ENCODE data around the gene YBX2.
"Not testable (repeated sequence)": the region's sequence is repeated elsewhere in the genome, so short reads cannot be mapped to it uniquely, and the experiment has no call there.

Gene YBX2

DNA sequence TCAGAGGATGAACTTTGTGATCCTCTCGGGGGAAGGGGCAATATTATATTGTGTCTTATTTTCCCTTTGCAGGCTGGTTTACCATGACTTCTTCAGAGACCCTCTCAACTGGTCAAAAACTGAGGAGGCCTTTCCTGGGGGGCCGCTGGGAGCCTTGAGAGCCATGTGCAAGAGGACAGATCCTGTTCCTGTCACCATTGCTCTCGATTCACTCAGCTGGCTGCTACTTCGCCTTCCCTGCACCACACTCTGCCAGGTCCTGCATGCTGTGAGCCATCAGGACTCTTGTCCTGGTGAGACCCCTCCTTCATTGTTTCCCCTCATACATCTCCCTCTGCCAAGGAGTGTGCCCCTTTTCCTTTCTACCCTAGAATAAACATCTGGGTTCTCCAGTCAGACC lies 39.9 kb downstream of the YBX2 start:
- in situ Hi-C loops (cut with MboI; ENCODE audit: low pct_unique_long_range_greater_than_20kb, low sequenced_read_pairs), result no loop called here
- no peak for DNase-seq

DNA sequence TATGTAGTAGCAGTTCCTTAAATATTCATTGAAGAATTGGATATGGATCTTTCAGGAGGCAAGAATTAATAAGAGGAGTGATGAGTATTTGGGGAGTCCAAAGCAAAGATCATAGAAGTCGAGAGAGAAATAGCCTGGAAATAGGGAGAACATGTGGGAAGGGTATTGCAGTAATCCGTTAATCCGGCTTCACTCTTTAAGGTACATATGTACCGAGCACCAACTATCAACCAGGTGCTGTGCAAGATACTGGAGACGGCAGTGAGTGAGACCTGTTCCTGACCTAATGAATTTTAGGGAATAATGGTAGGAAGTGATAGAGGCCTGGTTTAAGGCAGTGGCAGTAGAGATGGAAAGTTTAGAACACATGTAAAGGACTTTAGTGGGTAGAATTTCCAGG lies 41.4 kb downstream of the YBX2 start:
- in situ Hi-C loops (cut with MboI; ENCODE audit: low pct_unique_long_range_greater_than_20kb, low sequenced_read_pairs), result no loop called here
- DNase-seq, result no peak

DNA sequence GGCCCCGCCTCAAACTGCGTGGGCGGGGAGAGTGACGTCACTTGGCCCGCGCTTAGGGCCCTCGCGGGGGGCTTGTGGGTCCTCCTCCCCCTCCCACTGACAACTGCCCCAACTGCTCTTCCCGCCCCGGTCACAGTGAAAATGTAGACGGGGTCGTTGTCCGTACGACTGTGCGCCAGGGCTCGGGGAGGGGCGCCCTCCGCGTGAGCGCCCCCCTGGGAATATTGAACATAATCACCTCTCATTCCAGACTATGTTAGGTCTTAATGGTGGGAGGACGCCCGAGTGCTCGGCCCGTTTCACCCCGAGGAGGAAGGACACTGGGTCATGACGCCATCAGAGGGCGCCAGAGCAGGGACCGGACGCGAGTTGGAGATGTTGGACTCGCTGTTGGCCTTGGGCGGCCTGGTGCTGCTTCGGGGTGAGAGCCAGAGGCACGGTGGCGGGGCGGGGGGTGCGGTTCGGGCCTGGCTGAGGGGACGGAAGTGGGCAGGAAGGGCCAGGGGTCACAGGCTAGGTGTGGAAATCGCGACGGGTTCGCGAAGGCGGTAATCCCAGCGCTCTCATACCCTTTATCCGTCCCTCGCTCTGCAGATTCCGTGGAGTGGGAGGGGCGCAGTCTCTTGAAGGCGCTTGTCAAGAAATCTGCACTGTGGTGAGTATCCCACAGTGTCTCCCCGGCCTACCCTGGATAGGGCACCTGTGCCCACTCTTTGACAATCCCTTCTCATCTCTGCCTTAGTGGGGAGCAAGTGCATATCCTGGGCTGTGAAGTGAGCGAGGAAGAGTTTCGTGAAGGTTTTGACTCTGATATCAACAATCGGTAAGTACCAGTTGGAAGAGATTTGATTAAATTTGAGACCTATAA lies 42.0 kb downstream of the YBX2 start, which contains the start of gene ELP5:
ELP5 (plus strand) TSS at position 40 of the 868 bp plus-strand sequence; CDS start at position 376, 336 bp downstream.
- in situ Hi-C loops (cut with MboI; ENCODE audit: low pct_unique_long_range_greater_than_20kb, low sequenced_read_pairs), result no loop called here
- peak; percentile 99 for DNase-seq

GRCh38 chr17:7251661-7252175 lies 42.7 kb downstream of the YBX2 start, which contains the start of gene CTDNEP1:
TSS of gene CTDNEP1 (minus strand) at chr17:7251734. CDS start at chr17:7251296, 438 bp downstream.
- in situ Hi-C loops (cut with MboI; ENCODE audit: low pct_unique_long_range_greater_than_20kb, low sequenced_read_pairs), result no loop called here

DNA sequence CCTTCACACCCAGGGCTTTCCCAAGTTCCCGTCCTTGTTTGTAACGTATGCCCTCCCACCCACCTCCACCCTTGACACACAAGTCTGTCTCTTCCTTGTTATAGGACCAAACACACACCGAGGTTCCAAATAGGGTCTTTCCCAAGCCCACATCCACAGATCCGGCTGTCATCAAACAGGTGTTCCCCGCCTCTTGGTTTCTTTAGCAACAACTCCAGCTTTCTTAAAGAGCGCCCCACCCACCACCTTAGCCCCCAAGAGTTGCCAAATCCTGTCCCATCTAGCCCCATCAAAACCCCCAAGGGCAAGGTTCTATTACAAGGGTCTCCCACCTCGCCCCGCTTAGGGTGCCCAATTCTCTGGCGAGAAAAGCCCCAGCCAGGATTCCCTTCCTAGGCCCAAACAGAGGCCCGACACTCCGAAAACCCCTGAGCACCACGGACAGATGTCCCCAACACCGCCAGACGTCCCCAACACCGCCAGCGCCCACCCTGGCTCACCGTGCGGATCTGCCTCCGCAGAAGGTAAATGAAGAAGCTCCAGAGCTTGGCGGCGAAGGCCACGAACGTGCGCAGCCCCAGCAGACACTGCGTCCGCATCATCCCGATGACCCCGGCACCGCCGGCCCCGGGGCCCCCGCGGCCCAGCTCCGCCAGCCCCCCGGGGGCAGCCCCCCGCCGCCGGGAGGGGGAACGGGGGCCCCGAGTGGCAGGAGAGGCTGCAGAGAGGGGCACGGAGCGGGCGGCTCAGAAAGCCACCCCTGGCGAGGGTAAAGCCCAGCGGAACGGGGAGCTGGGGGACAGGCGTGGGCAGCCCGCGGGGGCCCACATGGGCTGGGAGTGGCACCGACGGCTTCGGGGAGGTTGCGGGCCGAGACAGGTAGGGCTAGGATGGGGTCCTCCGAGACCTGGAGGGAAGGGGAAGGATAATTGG lies 43.5 kb downstream of the YBX2 start:
- DNase-seq, result no peak
- in situ Hi-C loops (cut with MboI; ENCODE audit: low pct_unique_long_range_greater_than_20kb, low sequenced_read_pairs), result no loop called here

More at GRCh38 chr17:7251661-7252175, 42.7 kb downstream of the YBX2 start, which contains the start of gene CTDNEP1:
- no peak for DNase-seq

GRCh38 chr17:7249830-7250229 lies 44.6 kb downstream of the YBX2 start:
- DNase-seq, result peak; percentile 49
- in situ Hi-C loops (cut with MboI; ENCODE audit: low pct_unique_long_range_greater_than_20kb, low sequenced_read_pairs), result no loop called here

DNA sequence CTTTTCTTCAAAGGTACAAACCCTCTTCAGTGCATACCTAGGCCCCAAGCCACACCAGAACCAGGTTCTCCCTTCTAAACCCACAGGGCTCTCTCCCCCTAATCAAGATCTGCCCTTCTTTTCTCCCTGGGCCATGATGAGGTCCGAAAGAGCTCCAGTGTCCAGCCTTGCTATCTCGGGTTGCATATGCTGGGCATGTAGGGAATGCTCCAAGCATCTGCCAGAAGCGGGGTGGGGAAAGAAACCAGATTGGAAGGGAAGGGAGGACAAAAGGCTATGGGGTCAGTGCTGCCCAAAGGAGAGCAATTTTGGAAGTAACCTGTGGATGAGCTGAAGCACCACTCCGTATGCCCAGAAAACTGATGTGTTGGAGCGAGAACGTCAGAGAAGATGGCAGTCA lies 45.2 kb downstream of the YBX2 start:
- no peak for DNase-seq
- in situ Hi-C loops (cut with MboI; ENCODE audit: low pct_unique_long_range_greater_than_20kb, low sequenced_read_pairs), result no loop called here

- in situ Hi-C loops (cut with MboI; ENCODE audit: low pct_unique_long_range_greater_than_20kb, low sequenced_read_pairs), result no loop called here
These were observed 45.6 kb downstream of the YBX2 start for GRCh38 chr17:7248796-7249195.

DNA sequence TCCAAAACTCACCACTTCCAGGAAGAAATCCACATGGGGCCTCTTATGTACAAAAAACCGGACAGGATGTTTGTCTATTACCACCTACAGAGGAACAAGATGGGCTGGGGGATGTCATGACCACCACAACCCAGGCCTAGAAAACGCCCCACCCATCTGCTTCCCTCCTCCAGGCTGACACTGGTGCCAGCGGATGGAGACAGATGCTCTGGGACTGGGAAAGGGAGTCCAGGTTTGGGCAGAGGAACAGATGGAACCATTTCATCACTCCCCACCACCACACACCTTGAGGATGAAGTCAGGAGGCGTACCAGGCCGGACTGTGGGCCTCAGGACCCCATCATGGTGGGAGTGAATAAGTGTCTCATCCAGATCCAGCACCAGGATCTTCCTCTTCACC lies 47.7 kb downstream of the YBX2 start:
- in situ Hi-C loops (cut with MboI; ENCODE audit: low pct_unique_long_range_greater_than_20kb, low sequenced_read_pairs), result no loop called here
- no peak for DNase-seq

More at GRCh38 chr17:7248796-7249195, 45.6 kb downstream of the YBX2 start:
- DNase-seq, result no peak

- DNase-seq; in situ Hi-C loops (cut with MboI; ENCODE audit: low pct_unique_long_range_greater_than_20kb, low sequenced_read_pairs): not testable (repeated sequence)
These were observed 50.6 kb downstream of the YBX2 start for GRCh38 chr17:7243838-7244237.

DNA sequence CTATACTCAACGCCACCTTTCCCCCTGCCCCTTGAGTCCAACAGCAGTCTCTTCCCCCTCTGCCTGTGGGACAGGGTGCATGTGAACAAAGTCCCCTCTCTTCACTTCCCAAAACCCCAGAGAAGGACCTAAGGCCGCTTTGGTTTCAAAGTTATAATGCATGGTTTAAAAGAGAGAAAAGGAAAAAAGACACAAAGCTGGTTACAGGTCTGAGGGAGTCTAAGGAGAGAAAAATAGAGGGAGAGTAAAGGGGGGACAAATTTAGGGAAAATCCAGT lies 51.0 kb downstream of the YBX2 start:
- in situ Hi-C loops (cut with MboI; ENCODE audit: low pct_unique_long_range_greater_than_20kb, low sequenced_read_pairs), result no loop called here
- DNase-seq, result no peak

DNA sequence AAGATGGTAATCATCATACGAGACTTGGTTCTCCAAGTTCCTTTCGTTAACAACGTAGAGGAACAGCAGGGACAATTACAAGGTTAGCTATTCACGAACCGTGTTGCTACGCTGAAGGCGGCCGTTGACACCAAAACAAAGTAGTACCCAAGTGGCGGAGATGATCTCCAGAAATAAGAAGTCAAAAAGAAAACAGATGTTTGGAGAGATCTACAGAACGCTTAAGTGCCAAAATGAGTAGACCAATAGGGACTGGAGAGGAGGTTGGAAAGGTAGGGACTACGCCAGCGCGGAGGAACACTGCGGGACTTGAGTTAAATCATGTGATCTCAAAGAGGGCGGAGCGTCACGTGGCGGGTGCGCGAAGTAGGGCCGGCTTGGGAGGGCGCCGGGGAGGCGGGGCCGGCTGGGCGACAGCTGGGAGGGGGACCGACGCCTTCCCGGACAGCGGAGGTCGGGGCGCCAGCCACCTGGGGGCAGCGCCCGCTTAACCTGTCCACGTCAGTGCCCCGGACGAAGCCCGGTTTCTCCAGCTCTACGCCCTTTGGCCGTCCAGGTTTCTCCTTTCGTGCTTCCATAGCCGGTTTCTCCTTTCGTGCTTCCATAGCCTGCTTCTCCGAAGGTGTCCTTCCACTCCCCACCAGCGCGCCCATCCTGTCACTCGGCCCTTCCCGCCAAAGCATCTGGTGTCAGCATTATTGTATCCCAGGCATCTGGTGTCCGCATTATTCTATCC lies 51.6 kb downstream of the YBX2 start:
- peak; percentile 95 for DNase-seq
- in situ Hi-C loops (cut with MboI; ENCODE audit: low pct_unique_long_range_greater_than_20kb, low sequenced_read_pairs), result no loop called here

DNA sequence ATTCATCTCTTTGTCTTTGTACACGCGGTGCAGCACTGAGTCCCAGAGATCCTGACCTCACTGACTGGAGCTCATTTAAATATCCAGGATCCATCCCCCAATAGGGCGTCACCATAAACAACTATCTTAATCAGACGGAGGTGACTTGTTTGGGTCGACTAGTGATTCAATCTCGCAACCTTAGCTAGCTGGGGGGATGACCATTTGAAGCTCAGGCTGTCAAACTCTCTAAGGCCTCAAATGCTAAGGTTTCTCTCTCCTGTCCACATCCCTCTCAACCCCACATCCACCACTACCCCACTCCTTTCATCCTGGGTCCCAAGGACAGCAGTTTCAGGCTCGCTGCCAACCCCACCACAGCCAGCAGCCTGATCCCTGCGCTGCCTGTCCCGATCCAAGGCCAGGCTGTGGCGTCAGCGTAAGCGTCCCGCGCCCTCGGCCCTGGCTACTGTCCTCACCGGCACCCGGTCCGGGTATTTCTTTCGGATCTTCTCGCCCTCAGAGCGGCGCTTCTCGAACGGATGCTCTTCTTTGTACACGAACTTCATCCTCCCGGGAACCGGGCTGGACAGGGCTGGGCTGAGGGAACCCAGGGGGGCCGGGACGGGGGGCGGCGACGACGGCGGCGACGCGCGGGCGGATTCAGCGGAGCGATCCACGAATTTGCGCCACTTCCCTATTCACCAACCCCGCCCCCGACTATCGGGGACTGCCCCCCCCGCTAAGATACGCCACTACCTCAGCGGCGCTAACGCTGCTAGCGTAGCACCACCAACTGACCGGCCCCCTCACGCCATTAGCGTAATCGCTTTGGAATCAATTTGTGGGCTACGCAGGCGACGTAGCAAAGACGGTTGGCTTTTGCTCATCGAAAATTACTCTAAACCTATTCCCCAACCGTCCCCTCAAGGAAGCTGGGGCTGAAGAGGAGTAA lies 52.4 kb downstream of the YBX2 start, which contains the start of gene GABARAP:
GABARAP (minus strand) TSS at position 667 of the 934 bp plus-strand sequence; CDS start at position 548, 119 bp downstream.
- in situ Hi-C loops (cut with MboI; ENCODE audit: low pct_unique_long_range_greater_than_20kb, low sequenced_read_pairs), result no loop called here
- peak; percentile 95 for DNase-seq

- in situ Hi-C loops (cut with MboI; ENCODE audit: low pct_unique_long_range_greater_than_20kb, low sequenced_read_pairs), result no loop called here
- no peak for DNase-seq
These were observed 53.2 kb downstream of the YBX2 start for GRCh38 chr17:7241090-7241733.

GRCh38 chr17:7240375-7240774 lies 54.1 kb downstream of the YBX2 start:
- DNase-seq, result peak; percentile 40
- in situ Hi-C loops (cut with MboI; ENCODE audit: low pct_unique_long_range_greater_than_20kb, low sequenced_read_pairs), result no loop called here

GRCh38 chr17:7239091-7240027 lies 55.1 kb downstream of the YBX2 start, which contains the start of gene PHF23:
TSS of gene PHF23 (minus strand) at chr17:7239457. CDS start at chr17:7239279, 178 bp downstream.
- DNase-seq, result peak; percentile 100
- in situ Hi-C loops (cut with MboI; ENCODE audit: low pct_unique_long_range_greater_than_20kb, low sequenced_read_pairs), result no loop called here
